Measurements from ENCODE around the gene TRIM54.
"Not testable (repeated sequence)": the region's sequence is repeated elsewhere in the genome, so short reads cannot be mapped to it uniquely, and the experiment has no call there.

Gene TRIM54

GRCh38 chr2:27256855-27257454, 25.3 kb upstream of the TRIM54 start:
- in situ Hi-C loops (cut with MboI; ENCODE audit: low sequenced_read_pairs) = no loop called here

- in situ Hi-C loops (cut with MboI; ENCODE audit: low sequenced_read_pairs) = no loop called here
These were observed 24.2 kb upstream of the TRIM54 start for GRCh38 chr2:27258051-27258450.

GRCh38 chr2:27261241-27261925, 20.8 kb upstream of the TRIM54 start:
- in situ Hi-C loops (cut with MboI; ENCODE audit: low sequenced_read_pairs) = no loop called here

GRCh38 chr2:27261926-27262298, 20.3 kb upstream of the TRIM54 start:
- in situ Hi-C loops (cut with MboI; ENCODE audit: low sequenced_read_pairs) = no loop called here

GRCh38 chr2:27262379-27263286, 19.6 kb upstream of the TRIM54 start, which contains the start of gene SLC30A3:
Gene SLC30A3, minus strand, starts transcription at chr2:27263047. Its CDS starts 141 bp downstream, at chr2:27262906.
- in situ Hi-C loops (cut with MboI; ENCODE audit: low sequenced_read_pairs) = no loop called here

- in situ Hi-C loops (cut with MboI; ENCODE audit: low sequenced_read_pairs) = no loop called here
These were observed 18.7 kb upstream of the TRIM54 start for GRCh38 chr2:27263287-27264252.

- in situ Hi-C loops (cut with MboI; ENCODE audit: low sequenced_read_pairs) = no loop called here
These were observed 17.9 kb upstream of the TRIM54 start for GRCh38 chr2:27264253-27264752.

GRCh38 chr2:27264753-27265535, 17.3 kb upstream of the TRIM54 start:
- in situ Hi-C loops (cut with MboI; ENCODE audit: low sequenced_read_pairs) = no loop called here

GRCh38 chr2:27265536-27265870, 16.7 kb upstream of the TRIM54 start:
- in situ Hi-C loops (cut with MboI; ENCODE audit: low sequenced_read_pairs) = no loop called here

GRCh38 chr2:27268296-27268695, 13.9 kb upstream of the TRIM54 start:
- in situ Hi-C loops (cut with MboI; ENCODE audit: low sequenced_read_pairs) = not testable (repeated sequence)

GRCh38 chr2:27270131-27270530, 12.1 kb upstream of the TRIM54 start:
- in situ Hi-C loops (cut with MboI; ENCODE audit: low sequenced_read_pairs) = no loop called here

- in situ Hi-C loops (cut with MboI; ENCODE audit: low sequenced_read_pairs) = no loop called here
These were observed 11.6 kb upstream of the TRIM54 start for GRCh38 chr2:27270670-27271069.

- in situ Hi-C loops (cut with MboI; ENCODE audit: low sequenced_read_pairs) = no loop called here
These were observed 10.4 kb upstream of the TRIM54 start for GRCh38 chr2:27271631-27272340.

GRCh38 chr2:27272537-27273522, 9.4 kb upstream of the TRIM54 start:
- in situ Hi-C loops (cut with MboI; ENCODE audit: low sequenced_read_pairs) = not testable (repeated sequence)

GRCh38 chr2:27275211-27276150, 6.7 kb upstream of the TRIM54 start, which contains the start of gene DNAJC5G:
Gene DNAJC5G, plus strand, starts transcription at chr2:27275433. Its CDS starts 1,296 bp downstream, at chr2:27276729.
- in situ Hi-C loops (cut with MboI; ENCODE audit: low sequenced_read_pairs) = no loop called here

- in situ Hi-C loops (cut with MboI; ENCODE audit: low sequenced_read_pairs) = no loop called here
These were observed 4.2 kb upstream of the TRIM54 start for GRCh38 chr2:27278010-27278409.

- in situ Hi-C loops (cut with MboI; ENCODE audit: low sequenced_read_pairs) = loop anchor here (10.0 kb wide), 2 partner anchors 186 to 326 kb away; no protein-coding TSS in a partner anchor
These were observed 1.4 kb upstream of the TRIM54 start for GRCh38 chr2:27280826-27281225.

Data from HL-60/S4 (cell line).